Measurements from ENCODE around the gene MATN1.

The MATN1 gene

GRCh38 chr1:30668024-30668423 lies 55.4 kb downstream of the MATN1 start:
- no peaks in the 10 kb centered on the region for H3K27me3 ChIP-seq (ENCODE audit: control insufficient read depth, insufficient read depth, low read length)
- no peak overlapping the region for H3K27ac ChIP-seq (ENCODE audit: low read depth, low read length)

GRCh38 chr1:30666756-30667273 lies 56.6 kb downstream of the MATN1 start:
- Histone ChIP-seq H3K9ac (ENCODE audit: low read length) (no peak overlapping the region), H3K27ac (ENCODE audit: low read depth, low read length) (no peak overlapping the region)

More at GRCh38 chr1:30668024-30668423, 55.4 kb downstream of the MATN1 start:
- no peaks in the 10 kb centered on the region for H3K36me3 ChIP-seq (ENCODE audit: control insufficient read depth, insufficient read depth, low read length)
- no peak overlapping the region for H3K4me3 ChIP-seq (ENCODE audit: low read length)
- H3K9ac ChIP-seq (ENCODE audit: low read length), result no peak overlapping the region
- H3K4me1 ChIP-seq (ENCODE audit: control insufficient read depth, insufficient read depth, low read length), result peaks cover 2% of the 10 kb centered on the region

GRCh38 chr1:30665216-30666010 lies 58.0 kb downstream of the MATN1 start:
- peaks cover under 1% of the 10 kb centered on the region for H3K4me1 ChIP-seq (ENCODE audit: control insufficient read depth, insufficient read depth, low read length)
- H3K36me3 ChIP-seq (ENCODE audit: control insufficient read depth, insufficient read depth, low read length), result no peaks in the 10 kb centered on the region
- no peaks in the 10 kb centered on the region for H3K27me3 ChIP-seq (ENCODE audit: control insufficient read depth, insufficient read depth, low read length)
- H3K27ac ChIP-seq (ENCODE audit: low read depth, low read length), result no peak overlapping the region
- no peak overlapping the region for H3K9ac ChIP-seq (ENCODE audit: low read length)
- no peak overlapping the region for H3K4me3 ChIP-seq (ENCODE audit: low read length)

More at GRCh38 chr1:30666756-30667273, 56.6 kb downstream of the MATN1 start:
- no peak overlapping the region for H3K4me3 ChIP-seq (ENCODE audit: low read length)
- peaks cover 2% of the 10 kb centered on the region for H3K4me1 ChIP-seq (ENCODE audit: control insufficient read depth, insufficient read depth, low read length)
- no peaks in the 10 kb centered on the region for H3K36me3 ChIP-seq (ENCODE audit: control insufficient read depth, insufficient read depth, low read length)
- H3K27me3 ChIP-seq (ENCODE audit: control insufficient read depth, insufficient read depth, low read length), result no peaks in the 10 kb centered on the region

- no peak overlapping the region for H3K4me3 ChIP-seq (ENCODE audit: low read length)
- no peaks in the 10 kb centered on the region for H3K27me3 ChIP-seq (ENCODE audit: control insufficient read depth, insufficient read depth, low read length)
- no peak overlapping the region for H3K27ac ChIP-seq (ENCODE audit: low read depth, low read length)
- no peaks in the 10 kb centered on the region for H3K4me1 ChIP-seq (ENCODE audit: control insufficient read depth, insufficient read depth, low read length)
- H3K36me3 ChIP-seq (ENCODE audit: control insufficient read depth, insufficient read depth, low read length), result no peaks in the 10 kb centered on the region
- H3K9ac ChIP-seq (ENCODE audit: low read length), result no peak overlapping the region
These were observed 59.2 kb downstream of the MATN1 start for GRCh38 chr1:30664103-30664755.

GRCh38 chr1:30663596-30664091 lies 59.7 kb downstream of the MATN1 start:
- H3K27me3 ChIP-seq (ENCODE audit: control insufficient read depth, insufficient read depth, low read length), result no peaks in the 10 kb centered on the region
- H3K4me3 ChIP-seq (ENCODE audit: low read length), result no peak overlapping the region
- no peak overlapping the region for H3K27ac ChIP-seq (ENCODE audit: low read depth, low read length)
- H3K36me3 ChIP-seq (ENCODE audit: control insufficient read depth, insufficient read depth, low read length), result no peaks in the 10 kb centered on the region
- H3K9ac ChIP-seq (ENCODE audit: low read length), result no peak overlapping the region
- no peaks in the 10 kb centered on the region for H3K4me1 ChIP-seq (ENCODE audit: control insufficient read depth, insufficient read depth, low read length)

- Histone ChIP-seq H3K9ac (ENCODE audit: low read length) (no peak overlapping the region), H3K4me3 (ENCODE audit: low read length) (no peak overlapping the region), H3K36me3 (ENCODE audit: control insufficient read depth, insufficient read depth, low read length) (no peaks in the 10 kb centered on the region), H3K27me3 (ENCODE audit: control insufficient read depth, insufficient read depth, low read length) (peaks cover 1% of the 10 kb centered on the region), H3K4me1 (ENCODE audit: control insufficient read depth, insufficient read depth, low read length) (no peaks in the 10 kb centered on the region), H3K27ac (ENCODE audit: low read depth, low read length) (no peak overlapping the region)
These were observed 61.0 kb downstream of the MATN1 start for GRCh38 chr1:30662291-30662840.

- Histone ChIP-seq H3K9ac (ENCODE audit: low read length) (no peak overlapping the region), H3K4me1 (ENCODE audit: control insufficient read depth, insufficient read depth, low read length) (no peaks in the 10 kb centered on the region), H3K27me3 (ENCODE audit: control insufficient read depth, insufficient read depth, low read length) (peaks cover 4% of the 10 kb centered on the region), H3K4me3 (ENCODE audit: low read length) (no peak overlapping the region), H3K36me3 (ENCODE audit: control insufficient read depth, insufficient read depth, low read length) (no peaks in the 10 kb centered on the region), H3K27ac (ENCODE audit: low read depth, low read length) (no peak overlapping the region)
These were observed 62.1 kb downstream of the MATN1 start for GRCh38 chr1:30661311-30661710.

All from rectal smooth muscle tissue (tissue), 1 donor.